Sigmoid colon (tissue), 7 donors: ENCODE measurements around the gene ZER1. TPM values are rescaled to one million over a fixed set of nuclear protein-coding genes. Genes with fewer than 3 reads are reported as not detected.

Experiments used
- DNase-seq: peaks from one replicate; pipeline ENCODE4 v3.0.0-alpha.2; 2019
- H3K27ac ChIP-seq, 4 donors: fragments of 200-600 bp; sonication (generic); one replicate each; pipeline ENCODE4 v1.5.1; 2016 to 2019; ENCODE audit warnings: mild to moderate bottlenecking in 1 of 4
- H3K27me3 ChIP-seq, 3 donors: fragments of 200-600 bp; sonication (generic); one replicate each; pipeline ENCODE4 v1.5.1; 2019; ENCODE audit warnings: mild to moderate bottlenecking in 1 of 3
- H3K36me3 ChIP-seq, 4 donors: fragments of 200-600 bp; sonication (generic); one replicate each; pipeline ENCODE4 v1.5.1; 2016 to 2019
- H3K4me1 ChIP-seq, 4 donors: fragments of 200-600 bp; sonication (generic); one replicate each; pipeline ENCODE4 v1.5.1; 2017 to 2019
- H3K4me3 ChIP-seq, 4 donors: fragments of 200-600 bp; sonication (generic); one replicate each; pipeline ENCODE4 v1.5.1; 2017 to 2019; ENCODE audit warnings: mild to moderate bottlenecking in 2 of 4, moderate library complexity in 1 of 4
- H3K9me3 ChIP-seq, 4 donors: fragments of 200-600 bp in 3 of 4; sonication (generic) in 3 of 4; one replicate each; pipeline versions ENCODE4 v1.5.1 to v1.6.1; 2013 to 2019
- EP300 ChIP-seq, 4 donors: sonication (generic); formaldehyde crosslinking; IDR thresholded peaks; one replicate each; pipeline ENCODE4 v1.6.1; 2017; ENCODE audit warnings: antibody characterized with exemption in 4 of 4
- POLR2A ChIP-seq, 2 donors: fragments of 450-650 bp; IDR thresholded peaks; one replicate each; pipeline ENCODE4 v1.6.1; 2016; ENCODE audit warnings: antibody characterized with exemption in 2 of 2, mild to moderate bottlenecking in 2 of 2, moderate library complexity in 2 of 2
- POLR2AphosphoS5 ChIP-seq, 4 donors: sonication (generic); formaldehyde crosslinking; IDR thresholded peaks; one replicate each; pipeline ENCODE4 v1.6.1; 2017; ENCODE audit warnings: antibody characterized with exemption in 4 of 4
- WGBS, 2 donors: extraction: QIAGEN DNeasy Blood & Tissue Kit; methylation state at CpG; one replicate each; pipeline ENCODE4 v1.1.7; 2013; 5-methylcytosine and 5-hydroxymethylcytosine counted together
- intact Hi-C: fragments of 100-400 bp; cut with DNase I; formaldehyde crosslinking; loops from one replicate; pipeline ENCODE4 v1.15.1; 2023
- polyA plus RNA-seq, 3 donors: library from polyadenylated mRNA; stranded (reverse); fragments of 200-250 nt; gene quantifications; one replicate each; pipeline ENCODE4 v1.2.3, GENCODE V29; 2013
- total RNA-seq, 4 donors: library from RNA; depleted of rRNA; stranded (reverse); fragments of >200 nt; gene quantifications; one replicate each; pipeline ENCODE4 v1.1.0, GENCODE V29; 2016
- TF ChIP-seq, protein P1 (sequence below), 4 experiments: fragments of 450-650 bp in 3 of 4; fragments of 200-600 bp in 1 of 4; IDR thresholded peaks; one replicate each; pipeline ENCODE4 v1.5.1; 2016 to 2019; ENCODE audit warnings: antibody characterized with exemption in 4 of 4, mild to moderate bottlenecking in 3 of 4, moderate library complexity in 2 of 4
- donor health status: healthy with polysubstance abuse.
- donor health status: Bipolar disorder and iron deficiency.
- donor health status: healthy.

ZER1 gene
- total and polyA plus RNA-seq, 7 donors: 30.0 to 65.4 (median 41.6) TPM

DNA sequence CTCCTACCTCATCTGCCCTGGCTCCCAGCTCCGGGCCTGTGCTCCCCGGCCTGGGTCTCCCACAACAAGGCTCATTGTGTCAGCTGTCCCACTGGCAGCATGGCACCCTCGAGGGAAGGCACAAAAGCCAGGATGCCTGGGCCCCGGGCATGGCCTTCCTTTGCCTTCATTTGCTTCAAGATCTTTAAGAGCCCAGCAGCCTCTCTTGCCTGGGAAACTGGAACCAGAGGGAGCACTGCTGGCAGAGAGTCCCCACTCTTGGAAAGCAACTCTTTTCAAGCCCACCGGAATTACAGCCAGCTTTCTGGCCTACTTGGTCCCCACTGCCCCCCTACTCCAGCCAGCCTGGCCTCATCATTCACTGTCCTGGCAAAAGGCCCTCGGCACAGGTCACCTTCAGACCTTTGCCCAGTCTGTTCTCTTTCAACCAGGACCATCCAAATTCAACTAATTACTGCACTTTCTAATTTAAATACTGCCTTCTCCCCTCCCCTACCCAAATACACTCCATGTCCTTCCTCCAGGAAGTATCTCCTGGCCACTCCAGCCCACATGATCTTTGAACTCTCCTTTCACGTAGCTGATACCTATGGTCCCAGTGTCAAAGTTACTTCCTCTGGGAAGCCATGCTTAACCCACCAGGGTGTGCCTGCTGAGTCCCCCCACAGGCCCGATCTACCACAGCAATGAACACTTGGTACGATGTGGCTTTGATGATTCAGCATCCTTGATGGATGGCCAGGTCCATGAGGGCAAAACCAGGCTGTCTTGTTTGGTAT lies 8.9 kb downstream of the ZER1 start:
- H3K27me3 ChIP-seq: no peaks in the 10 kb centered on the region
- H3K4me3 ChIP-seq: no peak overlapping the region
- TF ChIP-seq POLR2A (IDR thresholded peaks at IDR 0.05) (no peak), POLR2AphosphoS5 (IDR thresholded peaks at IDR 0.05) (no peak), EP300 (IDR thresholded peaks at IDR 0.05) (no peak)
- TF ChIP-seq, protein P1, sequence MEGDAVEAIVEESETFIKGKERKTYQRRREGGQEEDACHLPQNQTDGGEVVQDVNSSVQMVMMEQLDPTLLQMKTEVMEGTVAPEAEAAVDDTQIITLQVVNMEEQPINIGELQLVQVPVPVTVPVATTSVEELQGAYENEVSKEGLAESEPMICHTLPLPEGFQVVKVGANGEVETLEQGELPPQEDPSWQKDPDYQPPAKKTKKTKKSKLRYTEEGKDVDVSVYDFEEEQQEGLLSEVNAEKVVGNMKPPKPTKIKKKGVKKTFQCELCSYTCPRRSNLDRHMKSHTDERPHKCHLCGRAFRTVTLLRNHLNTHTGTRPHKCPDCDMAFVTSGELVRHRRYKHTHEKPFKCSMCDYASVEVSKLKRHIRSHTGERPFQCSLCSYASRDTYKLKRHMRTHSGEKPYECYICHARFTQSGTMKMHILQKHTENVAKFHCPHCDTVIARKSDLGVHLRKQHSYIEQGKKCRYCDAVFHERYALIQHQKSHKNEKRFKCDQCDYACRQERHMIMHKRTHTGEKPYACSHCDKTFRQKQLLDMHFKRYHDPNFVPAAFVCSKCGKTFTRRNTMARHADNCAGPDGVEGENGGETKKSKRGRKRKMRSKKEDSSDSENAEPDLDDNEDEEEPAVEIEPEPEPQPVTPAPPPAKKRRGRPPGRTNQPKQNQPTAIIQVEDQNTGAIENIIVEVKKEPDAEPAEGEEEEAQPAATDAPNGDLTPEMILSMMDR (IDR thresholded peaks at IDR 0.05): no peak
- peaks cover 0 to 8% (median 0%) of the 10 kb centered on the region in 4 donors for H3K4me1 ChIP-seq
- no peak overlapping the region for H3K27ac ChIP-seq
- H3K36me3 ChIP-seq: peaks cover 0 to 3% (median 0%) of the 10 kb centered on the region in 4 donors
- no peaks in the 10 kb centered on the region for H3K9me3 ChIP-seq
- intact Hi-C loops: no loop called here
- WGBS, 2 donors: 77 to 87% methylated on average over 9 of the region's 9 CpGs
- DNase-seq: no peak

DNA sequence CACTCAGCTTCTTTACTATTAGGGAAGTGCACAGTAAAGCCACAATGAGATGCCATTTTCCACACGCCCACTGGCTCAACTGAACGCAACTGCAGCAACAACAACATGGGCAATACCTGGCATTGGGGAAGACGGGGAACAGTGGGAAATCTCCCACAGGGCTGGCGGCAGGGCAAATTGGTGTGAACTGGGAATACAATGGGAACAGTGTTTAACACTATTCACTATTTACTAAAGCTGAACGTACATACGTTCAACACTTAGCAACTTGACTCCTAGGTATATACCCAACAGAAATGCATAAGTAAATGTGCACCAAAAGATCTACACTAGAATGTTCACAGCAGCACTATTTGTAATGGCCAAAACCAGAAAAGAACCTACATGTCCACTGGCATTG lies 14.1 kb downstream of the ZER1 start:
- no peak overlapping the region for H3K27ac ChIP-seq
- intact Hi-C loops: no loop called here
- H3K4me1 ChIP-seq: no peaks in the 10 kb centered on the region
- H3K36me3 ChIP-seq: peaks cover 8 to 33% (median 11%) of the 10 kb centered on the region in 4 donors
- TF ChIP-seq POLR2AphosphoS5 (IDR thresholded peaks at IDR 0.05): no peak
- no peak for TF ChIP-seq POLR2A (IDR thresholded peaks at IDR 0.05)
- TF ChIP-seq, protein P1 (IDR thresholded peaks at IDR 0.05): no peak
- TF ChIP-seq EP300 (IDR thresholded peaks at IDR 0.05): no peak
- 92 to 93% methylated on average over 6 of the region's 6 CpGs for WGBS, 2 donors
- H3K4me3 ChIP-seq: no peak overlapping the region
- no peak for DNase-seq
- H3K9me3 ChIP-seq: no peaks in the 10 kb centered on the region
- no peaks in the 10 kb centered on the region for H3K27me3 ChIP-seq

DNA sequence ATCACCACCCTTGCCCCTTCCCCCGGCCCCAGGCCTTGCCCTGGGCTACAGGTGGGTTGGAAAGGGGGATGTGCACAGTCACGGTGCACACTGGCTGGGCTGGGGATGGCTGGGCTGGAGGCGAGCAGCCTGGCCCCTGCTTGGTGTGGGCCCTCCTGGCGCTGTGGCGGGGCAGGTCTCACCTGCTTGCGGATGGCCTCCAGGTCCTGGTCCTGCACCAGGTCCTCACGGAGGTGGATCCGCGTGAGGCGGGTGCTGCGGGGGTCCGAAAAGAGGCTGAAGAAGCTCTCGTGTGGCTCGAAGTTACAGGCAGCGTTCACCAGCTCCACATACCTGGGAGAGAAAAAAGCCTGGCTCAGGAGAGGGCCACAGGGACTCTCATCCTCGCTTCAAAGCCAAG lies 18.1 kb downstream of the ZER1 start:
- DNase-seq: no peak
- Histone ChIP-seq H3K27me3 (no peaks in the 10 kb centered on the region), H3K27ac (no peak overlapping the region), H3K4me3 (no peak overlapping the region), H3K36me3 (peaks cover 8 to 61% (median 33%) of the 10 kb centered on the region in 4 donors), H3K4me1 (no peaks in the 10 kb centered on the region), H3K9me3 (no peaks in the 10 kb centered on the region)
- intact Hi-C loops: no loop called here
- 96% methylated on average over 16 of the region's 16 CpGs for WGBS, 2 donors
- TF ChIP-seq EP300 (IDR thresholded peaks at IDR 0.05) (no peak), POLR2A (IDR thresholded peaks at IDR 0.05) (no peak), POLR2AphosphoS5 (IDR thresholded peaks at IDR 0.05) (no peak)
- TF ChIP-seq, protein P1 (IDR thresholded peaks at IDR 0.05): no peak

DNA sequence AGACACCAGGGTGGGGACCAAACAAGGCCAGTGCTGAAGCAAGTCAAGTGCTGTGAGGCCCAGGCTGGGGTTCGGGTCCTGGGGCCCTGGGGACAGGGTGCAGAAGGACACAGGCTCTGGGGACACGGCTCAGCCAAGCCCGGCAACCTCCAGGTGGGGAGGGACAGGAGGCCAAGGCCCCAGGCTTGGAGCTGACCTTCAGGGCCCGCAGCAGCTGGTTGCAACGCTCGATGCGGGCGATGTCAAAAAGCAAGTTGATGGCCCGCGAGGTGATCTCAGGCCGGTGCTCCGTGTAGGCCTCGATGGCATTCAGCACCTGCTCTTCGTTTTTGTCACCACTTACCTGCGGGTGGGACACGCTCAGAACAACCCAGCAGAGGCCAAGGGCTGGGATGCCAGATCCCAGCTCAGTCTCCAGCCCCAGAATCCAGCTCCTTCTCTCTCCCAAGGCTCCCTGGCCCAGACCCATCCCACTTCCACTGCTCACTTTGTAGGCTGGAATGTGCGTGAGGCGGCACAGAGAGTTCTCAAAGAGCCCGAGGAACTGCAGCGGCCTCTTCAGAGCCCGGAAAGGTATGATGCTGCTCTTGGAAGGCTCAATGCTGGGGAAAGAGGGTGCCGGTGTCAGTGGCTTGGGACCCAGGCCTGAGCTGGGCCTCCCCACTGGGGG lies 20.7 kb downstream of the ZER1 start:
- 93 to 95% methylated on average over 22 of the region's 22 CpGs for WGBS, 2 donors
- Histone ChIP-seq H3K9me3 (no peaks in the 10 kb centered on the region), H3K27me3 (no peaks in the 10 kb centered on the region), H3K4me1 (no peaks in the 10 kb centered on the region), H3K27ac (no peak overlapping the region), H3K4me3 (no peak overlapping the region), H3K36me3 (peaks cover 8 to 84% (median 36%) of the 10 kb centered on the region in 4 donors)
- intact Hi-C loops: no loop called here
- DNase-seq: no peak
- TF ChIP-seq, protein P1 (IDR thresholded peaks at IDR 0.05): no peak
- no peak for TF ChIP-seq POLR2A (IDR thresholded peaks at IDR 0.05)
- no peak for TF ChIP-seq POLR2AphosphoS5 (IDR thresholded peaks at IDR 0.05)
- no peak for TF ChIP-seq EP300 (IDR thresholded peaks at IDR 0.05)
